HepG2 (cell line): Measurements from ENCODE around the gene SMAP2. TPM values are rescaled to one million over a fixed set of nuclear protein-coding genes. Genes with fewer than 3 reads are reported as not detected.

ENCODE experiments used
- DMTF1 ChIP-seq: sonication (generic); formaldehyde crosslinking; IDR thresholded peaks from 2 replicates; pipeline ENCODE4 v1.4.0; 2020; ENCODE audit warnings: mild to moderate bottlenecking, missing genetic modification reagents
- HMG20A ChIP-seq: IDR thresholded peaks from 2 replicates; pipeline ENCODE4 v1.6.1; 2016; ENCODE audit warnings: borderline replicate concordance
- NFAT5 ChIP-seq: sonication (generic); formaldehyde crosslinking; IDR thresholded peaks from 2 replicates; pipeline ENCODE4 v1.4.0; 2020; ENCODE audit warnings: missing genetic modification reagents
- PAXIP1 ChIP-seq: sonication (generic); formaldehyde crosslinking; conservative IDR thresholded peaks from 2 replicates; pipeline ENCODE4 v1.4.0; 2020; ENCODE audit warnings: mild to moderate bottlenecking, missing genetic modification reagents, moderate library complexity
- PHF21A ChIP-seq: sonication (generic); formaldehyde crosslinking; IDR thresholded peaks from 2 replicates; pipeline ENCODE4 v1.5.0; 2020; ENCODE audit warnings: mild to moderate bottlenecking, missing genetic modification reagents
- ZNF224 ChIP-seq: sonication (generic); formaldehyde crosslinking; IDR thresholded peaks from 2 replicates; pipeline ENCODE4 v1.5.0; 2020; ENCODE audit warnings: mild to moderate bottlenecking, missing genetic modification reagents
- ZNF225 ChIP-seq: sonication (generic); formaldehyde crosslinking; IDR thresholded peaks from 2 replicates; pipeline ENCODE4 v1.4.0; 2020; ENCODE audit warnings: mild to moderate bottlenecking, missing genetic modification reagents
- ZNF510 ChIP-seq: sonication (generic); formaldehyde crosslinking; IDR thresholded peaks from 2 replicates; pipeline ENCODE4 v1.4.0; 2020; ENCODE audit warnings: low read depth, mild to moderate bottlenecking, missing genetic modification reagents
- ZNF615 ChIP-seq: sonication (generic); formaldehyde crosslinking; IDR thresholded peaks from 2 replicates; pipeline ENCODE4 v1.5.0; 2020; ENCODE audit warnings: mild to moderate bottlenecking, missing genetic modification reagents, borderline replicate concordance
- ZNF7 ChIP-seq: IDR thresholded peaks from 2 replicates; pipeline ENCODE4 v1.6.1; 2016; ENCODE audit warnings: missing biosample characterization, missing genetic modification reagents
- polyA plus RNA-seq, 8 experiments: library from polyadenylated mRNA; depleted of rRNA in 3 of 8; stranded (reverse) in 7 of 8; unstranded in 1 of 8; fragments of >200 nt; fragmentation: Illumina TruSeq in 4 of 8; extraction: Trizol in 4 of 8; gene quantifications; 2 replicates each; pipeline versions ENCODE4 v1.2.1 to v1.2.3, GENCODE V29; 2011 to 2016; ENCODE audit warnings: low read depth in 4 of 8, missing spikeins in 1 of 8, mixed read lengths in 1 of 8; ENCODE audit not compliant: insufficient read depth in 1 of 8
- total RNA-seq, 5 experiments: library from RNA; depleted of rRNA; stranded (reverse); fragments of >200 nt; fragmentation: Illumina TruSeq; extraction: Trizol; gene quantifications; 2 replicates each; pipeline ENCODE4 v1.2.3, GENCODE V29; 2016; ENCODE audit warnings: low read depth in 1 of 5

SMAP2 gene
- total and polyA plus RNA-seq, 2 of the 13 experiments (the other 11 are each of a cell fraction or from before 2014, with no cell fraction given), result 19.0 to 22.3 TPM

GRCh38 chr1:40384413-40384762 lies 10.9 kb downstream of the SMAP2 start (continued):
- no peak for TF ChIP-seq DMTF1 (CRISPR knock-in tag)
- no peak for TF ChIP-seq ZNF510
- no peak for TF ChIP-seq ZNF7
- TF ChIP-seq PHF21A (CRISPR knock-in tag), result peak; percentile 34; the same call in 1 of the 2 replicates
- no peak for TF ChIP-seq ZNF225
- no peak for TF ChIP-seq ZNF615 (CRISPR knock-in tag)
- TF ChIP-seq HMG20A (CRISPR knock-in tag), result peak; percentile 9
- no peak for TF ChIP-seq NFAT5 (CRISPR knock-in tag)
- no peak for TF ChIP-seq ZNF224
- TF ChIP-seq PAXIP1 (CRISPR knock-in tag), result peak; percentile 79
